K562 (cell line): ENCODE measurements around the gene FA2H. TPM values are rescaled to one million over a fixed set of nuclear protein-coding genes. Genes with fewer than 3 reads are reported as not detected.

Experiments
- ATAC-seq: fragments of 200-7000 bp; cut with Tn5 transposase; 3 replicates; pipeline ENCODE4 v1.9.1; 2020; ENCODE audit warnings: moderate library complexity
- BruUV-seq: library from RNA; stranded (reverse); fragments of 400-500 nt; replicated peaks from 2 replicates; lab custom pipeline; 2021; lab: Mats Ljungman, UMichigan
- CTCF ChIA-PET: fragments of 300-600 bp; formaldehyde crosslinking; extraction: SDS; loops from one replicate; lab custom pipeline; 2021; ENCODE audit warnings: low intra/inter-chr PET ratio; lab: Yijun Ruan, JAX
- POLR2A ChIA-PET: fragments of 300-600, 350-650 bp; sonication (Branson Sonifier 250); formaldehyde crosslinking; extraction: SDS; loops from one replicate; lab custom pipeline; 2021; ENCODE audit warnings: antibody characterized with exemption, inconsistent platforms; lab: Yijun Ruan, JAX
- DNase-seq, 4 experiments: peaks; one replicate each; pipeline versions ENCODE4 v3.0.0 to v3.0.0-alpha.2; 2011 to 2018; ENCODE audit warnings: low spot score in 3 of 4, mixed read lengths in 3 of 4; ENCODE audit errors: extremely low read depth in 1 of 4
- FAIRE-seq: peaks from 2 replicates; lab custom pipeline; 2011; peaks lifted over from hg19 to GRCh38; lab: Jason Lieb, UNC
- H2AFZ ChIP-seq: 2 replicates; pipeline ENCODE4 v1.6.0; 2011; ENCODE audit warnings: low read depth, low read length, control low read depth, inconsistent platforms
- H3K27ac ChIP-seq: fragments of 200-600 bp; 3 replicates; pipeline ENCODE4 v1.8.0; 2011; ENCODE audit warnings: low read depth, mild to moderate bottlenecking, control low read depth, inconsistent platforms, low read length, moderate library complexity, mixed read lengths; ENCODE audit errors: extremely low read depth
- H3K27me3 ChIP-seq, 2 experiments: fragments of 300-600 bp in 1 of 2; 2 replicates in 1 of 2; 3 replicates in 1 of 2; pipeline versions ENCODE4 v1.6.0 to v1.8.0; 2011; ENCODE audit warnings: inconsistent platforms in 2 of 2, low read length in 2 of 2, mild to moderate bottlenecking in 1 of 2, mixed read lengths in 1 of 2, moderate library complexity in 1 of 2; ENCODE audit not compliant: control insufficient read depth in 2 of 2, insufficient read depth in 2 of 2
- H3K36me3 ChIP-seq: fragments of 300-600 bp; 3 replicates; pipeline ENCODE4 v1.8.0; 2011; ENCODE audit warnings: mild to moderate bottlenecking, low read length, inconsistent platforms; ENCODE audit not compliant: control insufficient read depth, insufficient read depth
- H3K4me1 ChIP-seq, 2 experiments: fragments of 200-600 bp in 1 of 2; replicated peaks in 1 of 2; 2 replicates in 1 of 2; 3 replicates in 1 of 2; pipeline versions ENCODE4 v1.5.1 to v1.8.0; 2011; ENCODE audit warnings: inconsistent platforms in 2 of 2, low read length in 2 of 2, mild to moderate bottlenecking in 1 of 2, mixed read lengths in 1 of 2, moderate library complexity in 1 of 2; ENCODE audit not compliant: control insufficient read depth in 2 of 2, insufficient read depth in 2 of 2
- H3K4me2 ChIP-seq: 2 replicates; pipeline ENCODE4 v1.6.1; 2011; ENCODE audit warnings: low read length, control low read depth, inconsistent platforms, mixed read lengths; ENCODE audit not compliant: insufficient read depth
- H3K4me3 ChIP-seq: fragments of 200-600 bp; sonication (generic), shearing (Covaris generic); 2 replicates; pipeline ENCODE4 v1.5.1; 2016; ENCODE audit warnings: control low read depth, inconsistent platforms
- H3K79me2 ChIP-seq: fragments of 200-600 bp; 3 replicates; pipeline ENCODE4 v1.8.0; 2011; ENCODE audit warnings: low read length, inconsistent platforms; ENCODE audit not compliant: control insufficient read depth, insufficient read depth
- H3K9ac ChIP-seq, 2 experiments: 2 replicates each; pipeline versions ENCODE4 v1.6.0 to v1.6.1; 2011; ENCODE audit warnings: low read depth in 2 of 2, low read length in 2 of 2, control low read depth in 1 of 2, inconsistent platforms in 1 of 2, mild to moderate bottlenecking in 1 of 2, mixed read lengths in 1 of 2; ENCODE audit not compliant: insufficient read depth in 1 of 2
- H3K9me1 ChIP-seq: one replicate; pipeline ENCODE4 v1.6.0; 2011; ENCODE audit warnings: inconsistent platforms, mild to moderate bottlenecking, low read length, moderate library complexity; ENCODE audit not compliant: control insufficient read depth, insufficient read depth
- H3K9me3 ChIP-seq: replicated peaks from 2 replicates; pipeline ENCODE4 v1.5.1; 2011; ENCODE audit warnings: low read depth, low read length, inconsistent platforms; ENCODE audit not compliant: control insufficient read depth, insufficient read depth
- H4K20me1 ChIP-seq: replicated peaks from 2 replicates; pipeline ENCODE4 v1.6.1; 2011; ENCODE audit warnings: low read length, inconsistent platforms, mixed read lengths; ENCODE audit not compliant: control insufficient read depth, insufficient read depth
- MEIS2 ChIP-seq: fragments of 450-650 bp; IDR thresholded peaks from 2 replicates; pipeline ENCODE4 v1.6.1; 2014; ENCODE audit warnings: mild to moderate bottlenecking; ENCODE audit not compliant: partially characterized antibody
- PTBP1 ChIP-seq: fragments of 200-400 bp; formaldehyde crosslinking; IDR thresholded peaks from 2 replicates; pipeline ENCODE4 v1.6.1; 2017; ENCODE audit warnings: low read depth, low read length
- SIX5 ChIP-seq, 2 experiments: IDR thresholded peaks; 2 replicates each; pipeline ENCODE4 v1.6.1; 2011; ENCODE audit warnings: low read length in 2 of 2, borderline replicate concordance in 1 of 2, low read depth in 1 of 2, mild to moderate bottlenecking in 1 of 2, moderate library complexity in 1 of 2; ENCODE audit not compliant: insufficient read depth in 1 of 2
- SRSF7 ChIP-seq: fragments of 200-400 bp; formaldehyde crosslinking; optimal IDR thresholded peaks from 2 replicates; pipeline ENCODE3; 2017; ENCODE audit warnings: mild to moderate bottlenecking, low read depth, low read length
- TEAD2 ChIP-seq: fragments of 450-650 bp; IDR thresholded peaks from 2 replicates; pipeline ENCODE4 v1.6.1; 2016; ENCODE audit warnings: missing genetic modification characterization, control low read depth, missing compliant biosample characterization
- ZNF121 ChIP-seq: sonication (generic); formaldehyde crosslinking; conservative IDR thresholded peaks from 2 replicates; pipeline ENCODE4 v1.8.0; 2022; ENCODE audit warnings: missing genetic modification reagents
- ZNF174 ChIP-seq: fragments of 250-450 bp; sonication (Bioruptor Pico); IDR thresholded peaks from 2 replicates; pipeline ENCODE4 v1.4.0; 2020; ENCODE audit warnings: mild to moderate bottlenecking
- ZNF311 ChIP-seq: fragments of 250-450 bp; sonication (Bioruptor Pico); IDR thresholded peaks from 2 replicates; pipeline ENCODE4 v1.4.0; 2020; ENCODE audit warnings: mild to moderate bottlenecking, moderate library complexity
- ZNF408 ChIP-seq: fragments of 250-450 bp; sonication (Bioruptor Pico); IDR thresholded peaks from 2 replicates; pipeline ENCODE4 v1.4.0; 2020; ENCODE audit warnings: low read depth, mild to moderate bottlenecking, moderate library complexity
- WGBS: fragments of 100-300 bp; shearing (Covaris generic); methylation state at CpG from one replicate; pipeline ENCODE4 v1.1.6; 2016; ENCODE audit warnings: low coverage, mixed read lengths; ENCODE audit not compliant: insufficient coverage; ENCODE audit errors: missing lambda C conversion rate; 5-methylcytosine and 5-hydroxymethylcytosine counted together
- in situ Hi-C: fragments of 300-500 bp; cut with MboI; formaldehyde crosslinking; loops from 4 replicates; pipeline ENCODE4 v1.15.0; 2018; ENCODE audit warnings: inconsistent platforms, mixed read lengths
- intact Hi-C: fragments of 100-400 bp; cut with micrococcal nuclease; formaldehyde crosslinking; loops from 2 replicates; pipeline ENCODE4 v1.14.2; 2022
- polyA plus RNA-seq, 8 experiments: library from polyadenylated mRNA; depleted of rRNA in 4 of 8; stranded (reverse) in 5 of 8; unstranded in 3 of 8; fragments of >200 nt; fragmentation: Nextera tagmentation in 2 of 8; fragmentation: Illumina TruSeq in 1 of 8; extraction: Ambion mirVana in 2 of 8; extraction: Trizol in 1 of 8; gene quantifications; 2 replicates each; pipeline versions ENCODE4 v1.2.1 to v1.2.3, GENCODE V29; 2011 to 2014; ENCODE audit warnings: inconsistent platforms in 1 of 8, missing spikeins in 1 of 8
- total RNA-seq, 7 experiments: library from RNA; depleted of rRNA in 6 of 7; stranded (reverse); fragments of >200 nt in 6 of 7; fragmentation: Illumina TruSeq in 2 of 7; extraction: Trizol in 2 of 7; gene quantifications; 2 replicates each; pipeline versions ENCODE4 v1.2.1 to v1.2.3, GENCODE V29; 2011 to 2021; ENCODE audit warnings: low replicate concordance in 1 of 7
- TF ChIP-seq, protein P1 (sequence below): sonication (generic); formaldehyde crosslinking; IDR thresholded peaks from 2 replicates; pipeline ENCODE4 v1.8.0; 2023; ENCODE audit warnings: mild to moderate bottlenecking, missing genetic modification reagents
- TF ChIP-seq, protein P2 (sequence below): fragments of 450-650 bp; IDR thresholded peaks from 2 replicates; pipeline ENCODE4 v1.6.1; 2017; ENCODE audit warnings: mild to moderate bottlenecking, moderate library complexity

Gene FA2H
- total and polyA plus RNA-seq, 9 of the 15 experiments (the other 6 are each of a cell fraction or from before 2014, with no cell fraction given), result not detected

DNA sequence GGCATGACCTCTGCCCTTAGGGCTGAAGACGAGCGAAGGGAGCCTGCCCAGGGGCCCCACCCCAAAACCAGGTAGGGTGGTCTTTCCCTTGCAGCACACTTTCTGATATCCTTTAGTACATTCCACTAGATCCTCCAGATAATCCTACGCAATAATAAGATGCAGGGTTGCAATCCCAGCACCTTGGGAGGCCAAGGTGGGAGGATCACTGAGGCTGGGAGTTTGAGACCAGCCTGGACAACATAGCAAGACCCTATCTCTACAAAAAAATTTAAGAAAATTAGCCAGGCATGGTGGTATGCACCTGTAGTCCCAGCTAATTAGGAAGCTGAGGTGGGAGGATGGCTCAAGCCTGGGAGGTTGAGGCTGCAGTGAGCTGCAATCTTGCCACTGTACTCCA lies 39.1 kb downstream of the FA2H start:
- no peak for FAIRE-seq
- no peak for DNase-seq
- H3K4me3 ChIP-seq, result no peak overlapping the region
- no peak overlapping the region for H3K4me2 ChIP-seq
- no peaks in the 10 kb centered on the region for H3K79me2 ChIP-seq
- no peaks in the 10 kb centered on the region for H3K9me1 ChIP-seq
- POLR2A ChIA-PET, result interaction anchor here (0.7 to 1.4 kb wide), 2 partner anchors 9 to 20 kb away, joined by 3 read pairs; no protein-coding TSS in a partner anchor
- peak; percentile 80 for TF ChIP-seq ZNF121 (CRISPR knock-in tag)
- no peak for TF ChIP-seq SRSF7
- H3K9ac ChIP-seq, result no peak overlapping the region; a peak in 1 of 4 replicates
- H2AFZ ChIP-seq, result no peak overlapping the region
- peaks cover 15 to 76% of the 10 kb centered on the region in 2 experiments; a peak in 4 of 5 replicates for H3K27me3 ChIP-seq
- BruUV-seq, result no TSS peak
- no peaks in the 10 kb centered on the region for H3K9me3 ChIP-seq
- intact Hi-C loops, result no loop called here
- peaks cover 5 to 24% of the 10 kb centered on the region in 2 experiments; a peak in 3 of 5 replicates for H3K4me1 ChIP-seq
- H4K20me1 ChIP-seq, result no peaks in the 10 kb centered on the region; the same call in 1 of the 2 replicates
- ATAC-seq, result no peak
- H3K36me3 ChIP-seq, result no peaks in the 10 kb centered on the region
- 10% methylated on average over 3 of the region's 3 CpGs for WGBS
- in situ Hi-C loops, result no loop called here
- H3K27ac ChIP-seq, result no peak overlapping the region
- CTCF ChIA-PET, result no interaction called here

DNA sequence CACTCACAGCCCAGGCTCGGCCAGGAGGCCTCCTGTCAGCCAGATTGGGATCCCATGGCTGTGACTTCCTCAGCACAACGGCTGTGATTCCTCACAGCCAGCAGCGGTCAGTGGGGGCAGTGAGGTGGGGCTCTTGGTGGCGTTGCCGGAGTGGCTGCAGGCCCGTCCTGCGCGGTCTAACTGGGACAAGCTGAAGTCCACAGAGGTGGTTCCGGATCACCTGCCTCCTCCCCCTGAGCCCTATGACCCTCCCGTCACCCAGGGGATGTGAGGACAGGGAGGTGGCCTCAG lies 39.5 kb downstream of the FA2H start:
- no peaks in the 10 kb centered on the region for H3K36me3 ChIP-seq
- no peak for TF ChIP-seq TEAD2 (tag)
- no peak for TF ChIP-seq SIX5 (IDR thresholded peaks at IDR 0.05; ENCODE audit: borderline replicate concordance in 1 of 2, insufficient read depth in 1 of 2, low read depth in 1 of 2, low read length in 2 of 2)
- TF ChIP-seq, protein P1, sequence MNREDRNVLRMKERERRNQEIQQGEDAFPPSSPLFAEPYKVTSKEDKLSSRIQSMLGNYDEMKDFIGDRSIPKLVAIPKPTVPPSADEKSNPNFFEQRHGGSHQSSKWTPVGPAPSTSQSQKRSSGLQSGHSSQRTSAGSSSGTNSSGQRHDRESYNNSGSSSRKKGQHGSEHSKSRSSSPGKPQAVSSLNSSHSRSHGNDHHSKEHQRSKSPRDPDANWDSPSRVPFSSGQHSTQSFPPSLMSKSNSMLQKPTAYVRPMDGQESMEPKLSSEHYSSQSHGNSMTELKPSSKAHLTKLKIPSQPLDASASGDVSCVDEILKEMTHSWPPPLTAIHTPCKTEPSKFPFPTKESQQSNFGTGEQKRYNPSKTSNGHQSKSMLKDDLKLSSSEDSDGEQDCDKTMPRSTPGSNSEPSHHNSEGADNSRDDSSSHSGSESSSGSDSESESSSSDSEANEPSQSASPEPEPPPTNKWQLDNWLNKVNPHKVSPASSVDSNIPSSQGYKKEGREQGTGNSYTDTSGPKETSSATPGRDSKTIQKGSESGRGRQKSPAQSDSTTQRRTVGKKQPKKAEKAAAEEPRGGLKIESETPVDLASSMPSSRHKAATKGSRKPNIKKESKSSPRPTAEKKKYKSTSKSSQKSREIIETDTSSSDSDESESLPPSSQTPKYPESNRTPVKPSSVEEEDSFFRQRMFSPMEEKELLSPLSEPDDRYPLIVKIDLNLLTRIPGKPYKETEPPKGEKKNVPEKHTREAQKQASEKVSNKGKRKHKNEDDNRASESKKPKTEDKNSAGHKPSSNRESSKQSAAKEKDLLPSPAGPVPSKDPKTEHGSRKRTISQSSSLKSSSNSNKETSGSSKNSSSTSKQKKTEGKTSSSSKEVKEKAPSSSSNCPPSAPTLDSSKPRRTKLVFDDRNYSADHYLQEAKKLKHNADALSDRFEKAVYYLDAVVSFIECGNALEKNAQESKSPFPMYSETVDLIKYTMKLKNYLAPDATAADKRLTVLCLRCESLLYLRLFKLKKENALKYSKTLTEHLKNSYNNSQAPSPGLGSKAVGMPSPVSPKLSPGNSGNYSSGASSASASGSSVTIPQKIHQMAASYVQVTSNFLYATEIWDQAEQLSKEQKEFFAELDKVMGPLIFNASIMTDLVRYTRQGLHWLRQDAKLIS (CRISPR knock-in tag), result no peak
- no peak for TF ChIP-seq ZNF408 (CRISPR knock-in tag)
- TF ChIP-seq ZNF311, result no peak
- no peak for TF ChIP-seq PTBP1
- TF ChIP-seq, protein P2, sequence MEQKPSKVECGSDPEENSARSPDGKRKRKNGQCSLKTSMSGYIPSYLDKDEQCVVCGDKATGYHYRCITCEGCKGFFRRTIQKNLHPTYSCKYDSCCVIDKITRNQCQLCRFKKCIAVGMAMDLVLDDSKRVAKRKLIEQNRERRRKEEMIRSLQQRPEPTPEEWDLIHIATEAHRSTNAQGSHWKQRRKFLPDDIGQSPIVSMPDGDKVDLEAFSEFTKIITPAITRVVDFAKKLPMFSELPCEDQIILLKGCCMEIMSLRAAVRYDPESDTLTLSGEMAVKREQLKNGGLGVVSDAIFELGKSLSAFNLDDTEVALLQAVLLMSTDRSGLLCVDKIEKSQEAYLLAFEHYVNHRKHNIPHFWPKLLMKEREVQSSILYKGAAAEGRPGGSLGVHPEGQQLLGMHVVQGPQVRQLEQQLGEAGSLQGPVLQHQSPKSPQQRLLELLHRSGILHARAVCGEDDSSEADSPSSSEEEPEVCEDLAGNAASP, result no peak
- TF ChIP-seq MEIS2, result no peak
- no peak for TF ChIP-seq ZNF174

More for the DNA sequence above, 39.5 kb downstream of the FA2H start:
- 8% methylated on average over 9 of the region's 10 CpGs for WGBS
- FAIRE-seq (no peak), DNase-seq (no peak), ATAC-seq (no peak)
- CTCF ChIA-PET, result no interaction called here
- POLR2A ChIA-PET, result interaction anchor here (0.7 to 1.4 kb wide), 2 partner anchors 8 to 20 kb away, joined by 3 read pairs; no protein-coding TSS in a partner anchor
- Histone ChIP-seq H3K9me3 (no peaks in the 10 kb centered on the region), H2AFZ (no peak overlapping the region), H4K20me1 (no peaks in the 10 kb centered on the region; the same call in 1 of the 2 replicates), H3K4me1 (peaks cover 5 to 25% of the 10 kb centered on the region in 2 experiments; a peak in 3 of 5 replicates), H3K9me1 (no peaks in the 10 kb centered on the region), H3K4me3 (no peak overlapping the region), H3K4me2 (no peak overlapping the region), H3K27ac (no peak overlapping the region), H3K79me2 (no peaks in the 10 kb centered on the region), H3K9ac (peak overlapping the region in 1 of 2 experiments; percentile 65; a peak in 2 of 4 replicates), H3K27me3 (peaks cover 15 to 81% of the 10 kb centered on the region in 2 experiments; a peak in 4 of 5 replicates)
- in situ Hi-C loops, result no loop called here
- intact Hi-C loops, result no loop called here
- no TSS peak for BruUV-seq
